Hepatocyte (in vitro differentiated cells): ENCODE data around the gene ZC3H13. TPM values are rescaled to one million over a fixed set of nuclear protein-coding genes. Genes with fewer than 3 reads are reported as not detected.

ENCODE experiments used
- DNase-seq: peaks from one replicate; pipeline ENCODE4 v3.0.0-alpha.2; 2016; ENCODE audit warnings: low spot score
- H2AFZ ChIP-seq: fragments of 200-600 bp; sonication (generic); 2 replicates; pipeline ENCODE4 v1.6.0; 2016; ENCODE audit warnings: antibody characterized with exemption, mild to moderate bottlenecking
- H3K27ac ChIP-seq: fragments of 200-600 bp; sonication (generic); 2 replicates; pipeline ENCODE4 v1.5.1; 2016; ENCODE audit warnings: mild to moderate bottlenecking
- H3K27me3 ChIP-seq: fragments of 200-600 bp; sonication (generic); 2 replicates; pipeline ENCODE4 v1.6.1; 2016
- H3K36me3 ChIP-seq: fragments of 200-600 bp; sonication (generic); replicated peaks from 2 replicates; pipeline ENCODE4 v1.5.1; 2016; ENCODE audit warnings: low read depth; ENCODE audit not compliant: insufficient read depth
- H3K4me1 ChIP-seq: fragments of 200-600 bp; sonication (generic); 2 replicates; pipeline ENCODE4 v1.5.1; 2016; ENCODE audit warnings: mild to moderate bottlenecking, moderate library complexity; ENCODE audit not compliant: insufficient read depth
- H3K4me2 ChIP-seq: fragments of 200-600 bp; sonication (generic); 2 replicates; pipeline ENCODE4 v1.6.0; 2016
- H3K4me3 ChIP-seq: fragments of 200-600 bp; sonication (generic); 2 replicates; pipeline ENCODE4 v1.5.1; 2016; ENCODE audit warnings: mild to moderate bottlenecking
- H3K79me2 ChIP-seq: fragments of 200-600 bp; sonication (generic); 2 replicates; pipeline ENCODE4 v1.6.0; 2017; ENCODE audit warnings: mild to moderate bottlenecking
- H3K9me2 ChIP-seq: fragments of 200-600 bp; sonication (generic); replicated peaks from 2 replicates; pipeline ENCODE4 v1.6.0; 2017; ENCODE audit warnings: mild to moderate bottlenecking; ENCODE audit not compliant: insufficient read depth
- H3K9me3 ChIP-seq: fragments of 200-600 bp; sonication (generic); 2 replicates; pipeline ENCODE4 v1.5.1; 2016; ENCODE audit warnings: low read depth, mild to moderate bottlenecking
- H4K20me1 ChIP-seq: fragments of 200-600 bp; sonication (generic); 2 replicates; pipeline ENCODE4 v1.6.0; 2016; ENCODE audit warnings: mild to moderate bottlenecking; ENCODE audit not compliant: insufficient read depth, poor library complexity, severe bottlenecking
- EZH2 ChIP-seq: fragments of 200-600 bp; sonication (generic); IDR thresholded peaks from 2 replicates; pipeline ENCODE4 v1.6.1; 2016; ENCODE audit warnings: antibody characterized with exemption, mild to moderate bottlenecking, borderline replicate concordance
- EZH2phosphoT487 ChIP-seq: fragments of 200-600 bp; sonication (generic); IDR thresholded peaks from one replicate; pipeline ENCODE4 v1.6.1; 2018; ENCODE audit warnings: antibody characterized with exemption, mild to moderate bottlenecking, low read depth, moderate library complexity; ENCODE audit not compliant: unreplicated experiment, severe bottlenecking
- WGBS: methylation state at CpG from one replicate; pipeline ENCODE4 v1.1.6; 2016; ENCODE audit warnings: low lambda C conversion rate; ENCODE audit errors: missing lambda C conversion rate; 5-methylcytosine and 5-hydroxymethylcytosine counted together
- polyA plus RNA-seq: library from polyadenylated mRNA; unstranded; fragments of >200 nt; fragmentation: Nextera tagmentation; extraction: Ambion mirVana; gene quantifications from 2 replicates; pipeline ENCODE4 v1.2.1, GENCODE V29; 2016
- total RNA-seq: library from RNA; depleted of rRNA; stranded (reverse); fragments of >200 nt; gene quantifications from 2 replicates; pipeline ENCODE4 v1.2.3, GENCODE V29; 2014
- TF ChIP-seq, protein P1 (sequence below): fragments of 200-600 bp; sonication (generic); IDR thresholded peaks from 2 replicates; pipeline ENCODE4 v1.5.1; 2016; ENCODE audit warnings: antibody characterized with exemption, mild to moderate bottlenecking; ENCODE audit not compliant: poor library complexity

ZC3H13 gene
- total and polyA plus RNA-seq, 2 experiments from 2014 or later = 15.2 to 45.2 TPM

DNA sequence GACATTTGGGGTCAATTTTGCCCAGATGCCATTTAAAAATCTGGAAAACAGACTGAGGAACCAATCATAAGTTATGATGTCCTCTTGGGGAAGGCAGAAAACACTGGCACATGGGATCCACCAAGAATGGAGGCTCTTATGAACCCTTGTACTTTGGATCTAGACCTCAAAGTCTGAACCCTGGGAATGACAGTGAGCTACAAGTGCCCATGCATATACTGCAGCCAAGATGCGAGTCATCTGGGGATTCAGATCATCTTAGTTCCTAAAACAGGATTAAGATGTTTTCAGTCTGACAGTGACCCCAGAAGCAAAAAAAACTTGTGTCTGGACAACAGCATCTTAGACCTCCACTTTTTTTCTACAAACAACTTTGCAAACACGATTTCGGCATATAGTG is 100.8 kb downstream of the ZC3H13 start:
- TF ChIP-seq EZH2 (no peak), EZH2phosphoT487 (no peak)
- TF ChIP-seq, protein P1, sequence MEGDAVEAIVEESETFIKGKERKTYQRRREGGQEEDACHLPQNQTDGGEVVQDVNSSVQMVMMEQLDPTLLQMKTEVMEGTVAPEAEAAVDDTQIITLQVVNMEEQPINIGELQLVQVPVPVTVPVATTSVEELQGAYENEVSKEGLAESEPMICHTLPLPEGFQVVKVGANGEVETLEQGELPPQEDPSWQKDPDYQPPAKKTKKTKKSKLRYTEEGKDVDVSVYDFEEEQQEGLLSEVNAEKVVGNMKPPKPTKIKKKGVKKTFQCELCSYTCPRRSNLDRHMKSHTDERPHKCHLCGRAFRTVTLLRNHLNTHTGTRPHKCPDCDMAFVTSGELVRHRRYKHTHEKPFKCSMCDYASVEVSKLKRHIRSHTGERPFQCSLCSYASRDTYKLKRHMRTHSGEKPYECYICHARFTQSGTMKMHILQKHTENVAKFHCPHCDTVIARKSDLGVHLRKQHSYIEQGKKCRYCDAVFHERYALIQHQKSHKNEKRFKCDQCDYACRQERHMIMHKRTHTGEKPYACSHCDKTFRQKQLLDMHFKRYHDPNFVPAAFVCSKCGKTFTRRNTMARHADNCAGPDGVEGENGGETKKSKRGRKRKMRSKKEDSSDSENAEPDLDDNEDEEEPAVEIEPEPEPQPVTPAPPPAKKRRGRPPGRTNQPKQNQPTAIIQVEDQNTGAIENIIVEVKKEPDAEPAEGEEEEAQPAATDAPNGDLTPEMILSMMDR = no peak
- H3K4me3 ChIP-seq = no peak overlapping the region
- no peaks in the 10 kb centered on the region for H3K27me3 ChIP-seq
- 96% methylated on average over 3 of the region's 3 CpGs for WGBS
- no peaks in the 10 kb centered on the region for H4K20me1 ChIP-seq
- H3K27ac ChIP-seq = no peak overlapping the region
- H3K9me3 ChIP-seq = no peaks in the 10 kb centered on the region
- DNase-seq = no peak
- no peaks in the 10 kb centered on the region for H3K36me3 ChIP-seq
- H3K9me2 ChIP-seq = no peaks in the 10 kb centered on the region
- H3K79me2 ChIP-seq = no peaks in the 10 kb centered on the region
- H3K4me1 ChIP-seq = no peaks in the 10 kb centered on the region
- no peak overlapping the region for H2AFZ ChIP-seq
- no peak overlapping the region for H3K4me2 ChIP-seq

DNA sequence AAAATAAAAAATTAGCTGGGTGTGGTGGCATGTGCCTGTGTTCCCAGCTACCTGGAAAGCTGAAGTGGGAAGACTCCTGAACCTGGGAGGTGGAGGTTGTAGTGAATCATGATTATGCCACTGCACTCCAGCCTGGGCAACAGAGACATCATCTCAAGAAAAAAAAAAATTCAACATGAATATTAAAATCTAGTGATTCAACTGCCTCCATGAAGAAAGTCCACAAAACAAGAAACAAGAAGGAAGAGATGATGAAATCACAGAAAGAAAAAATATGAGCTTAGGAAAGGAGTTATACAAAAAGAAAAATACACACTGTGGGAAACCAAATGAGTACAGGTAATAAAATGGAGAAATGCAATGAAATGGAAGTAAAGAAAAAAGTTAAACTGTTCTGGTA is 101.4 kb downstream of the ZC3H13 start:
- no peak overlapping the region for H3K4me3 ChIP-seq
- DNase-seq = no peak
- no peak overlapping the region for H2AFZ ChIP-seq
- H3K9me3 ChIP-seq = no peaks in the 10 kb centered on the region
- TF ChIP-seq EZH2 (no peak), EZH2phosphoT487 (no peak)
- TF ChIP-seq, protein P1 = no peak
- H3K79me2 ChIP-seq = no peaks in the 10 kb centered on the region
- H3K9me2 ChIP-seq = no peaks in the 10 kb centered on the region
- H3K4me2 ChIP-seq = no peak overlapping the region
- H3K36me3 ChIP-seq = no peaks in the 10 kb centered on the region
- no peaks in the 10 kb centered on the region for H3K27me3 ChIP-seq
- no peaks in the 10 kb centered on the region for H3K4me1 ChIP-seq
- H4K20me1 ChIP-seq = no peaks in the 10 kb centered on the region
- H3K27ac ChIP-seq = no peak overlapping the region

DNA sequence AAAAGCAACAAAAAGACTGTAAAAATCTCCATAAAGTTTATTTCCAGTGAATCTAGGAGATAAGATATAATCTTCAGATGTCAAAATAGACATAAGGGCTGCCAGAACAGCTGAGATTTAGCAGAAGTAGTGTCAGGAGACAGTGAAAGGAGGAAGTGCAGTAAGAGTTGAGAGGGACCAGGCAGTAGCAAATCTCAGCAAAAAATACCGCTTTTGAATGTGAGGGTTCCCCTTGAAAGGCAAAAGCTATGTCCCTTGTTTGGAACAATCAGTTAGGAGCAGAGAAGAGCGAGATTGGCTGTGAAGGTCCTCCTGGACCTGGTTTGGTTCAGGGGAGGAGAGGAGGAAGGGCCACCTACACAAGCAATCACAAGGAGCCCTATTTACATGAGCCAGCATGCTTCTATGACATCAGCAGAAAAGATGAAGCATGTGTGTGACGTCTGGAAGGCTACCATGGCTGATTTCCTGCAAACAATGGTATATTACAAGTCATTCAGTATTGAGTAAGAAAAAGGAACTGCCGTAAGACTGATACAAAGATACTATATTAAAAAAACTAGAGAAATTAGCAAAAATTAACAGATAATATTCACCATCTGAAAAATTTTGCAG is 102.1 kb downstream of the ZC3H13 start:
- Histone ChIP-seq H3K4me2 (no peak overlapping the region), H3K79me2 (no peaks in the 10 kb centered on the region), H2AFZ (no peak overlapping the region), H3K27ac (no peak overlapping the region), H3K9me2 (no peaks in the 10 kb centered on the region), H3K36me3 (no peaks in the 10 kb centered on the region), H4K20me1 (no peaks in the 10 kb centered on the region), H3K27me3 (no peaks in the 10 kb centered on the region), H3K9me3 (no peaks in the 10 kb centered on the region), H3K4me3 (no peak overlapping the region), H3K4me1 (no peaks in the 10 kb centered on the region)
- TF ChIP-seq EZH2 = no peak
- TF ChIP-seq, protein P1 = no peak
- TF ChIP-seq EZH2phosphoT487 = no peak
- 78% methylated on average over 4 of the region's 4 CpGs for WGBS
- no peak for DNase-seq
